Neuronal stem cell (in vitro differentiated cells): ENCODE results near the gene UBE2J2.
A peak's percentile ranks its signal among the peaks of the same experiment; 100 is the strongest.

ENCODE experiments used
- DNase-seq: peaks from one replicate; pipeline ENCODE4 v3.0.0-alpha.2; 2013; ENCODE audit warnings: low spot score
- H2AFZ ChIP-seq: one replicate; pipeline ENCODE4 v1.6.1; 2013; ENCODE audit warnings: mild to moderate bottlenecking, low read length, inconsistent platforms
- H2AK5ac ChIP-seq: 2 replicates; pipeline ENCODE4 v1.6.1; 2013; ENCODE audit warnings: low read depth, mild to moderate bottlenecking, inconsistent platforms, low read length, moderate library complexity, mixed read lengths
- H2BK120ac ChIP-seq: 2 replicates; pipeline ENCODE4 v1.6.1; 2013; ENCODE audit warnings: low read depth, mild to moderate bottlenecking, inconsistent platforms, low read length, moderate library complexity, mixed read lengths
- H2BK12ac ChIP-seq: one replicate; pipeline ENCODE4 v1.6.1; 2013; ENCODE audit warnings: low read length, inconsistent platforms
- H2BK15ac ChIP-seq: 2 replicates; pipeline ENCODE4 v1.6.1; 2013; ENCODE audit warnings: mild to moderate bottlenecking, low read length, inconsistent platforms, mixed read lengths
- H2BK5ac ChIP-seq: one replicate; pipeline ENCODE4 v1.6.1; 2013; ENCODE audit warnings: inconsistent platforms, mild to moderate bottlenecking, low read length, moderate library complexity
- H3K14ac ChIP-seq: one replicate; pipeline ENCODE4 v1.6.1; 2013; ENCODE audit warnings: low read length, inconsistent platforms
- H3K18ac ChIP-seq: 2 replicates; pipeline ENCODE4 v1.6.1; 2013; ENCODE audit warnings: low read length, inconsistent platforms
- H3K23ac ChIP-seq: 2 replicates; pipeline ENCODE4 v1.6.1; 2013; ENCODE audit warnings: low read depth, mild to moderate bottlenecking, mixed read lengths, low read length, inconsistent platforms; ENCODE audit not compliant: poor library complexity
- H3K27ac ChIP-seq: replicated peaks from 3 replicates; pipeline ENCODE4 v1.5.1; 2013; ENCODE audit warnings: low read length, inconsistent platforms
- H3K27me3 ChIP-seq, 3 experiments: 2 replicates each; pipeline ENCODE4 v1.6.1; 2013; ENCODE audit warnings: low read length in 3 of 3, mild to moderate bottlenecking in 2 of 3, inconsistent platforms in 1 of 3, low read depth in 1 of 3, mixed read lengths in 1 of 3, moderate library complexity in 1 of 3; ENCODE audit not compliant: control insufficient read depth in 3 of 3, insufficient read depth in 3 of 3
- H3K36me3 ChIP-seq, 2 donors: replicated peaks in 1 of 2; 2 replicates each; pipeline ENCODE4 v1.6.1; 2013; ENCODE audit warnings: low read length in 2 of 2; ENCODE audit not compliant: control insufficient read depth in 2 of 2, insufficient read depth in 2 of 2
- H3K4ac ChIP-seq: 2 replicates; pipeline ENCODE4 v1.6.1; 2013; ENCODE audit warnings: inconsistent platforms, mild to moderate bottlenecking, low read length, moderate library complexity
- H3K4me1 ChIP-seq, 2 donors: 1 replicate in 1 of 2; 2 replicates in 1 of 2; pipeline ENCODE4 v1.6.1; 2013; ENCODE audit warnings: low read length in 2 of 2, low read depth in 1 of 2; ENCODE audit not compliant: control insufficient read depth in 2 of 2, insufficient read depth in 1 of 2
- H3K4me2 ChIP-seq: one replicate; pipeline ENCODE4 v1.6.1; 2013; ENCODE audit warnings: mild to moderate bottlenecking, low read length, inconsistent platforms; ENCODE audit not compliant: insufficient read depth, poor library complexity, severe bottlenecking
- H3K4me3 ChIP-seq, 2 donors: 2 replicates each; pipeline ENCODE4 v1.5.1; 2013; ENCODE audit warnings: low read length in 2 of 2, mild to moderate bottlenecking in 2 of 2, inconsistent platforms in 1 of 2, moderate library complexity in 1 of 2
- H3K79me1 ChIP-seq: one replicate; pipeline ENCODE4 v1.6.1; 2013; ENCODE audit warnings: low read depth, mild to moderate bottlenecking, inconsistent platforms, low read length, moderate library complexity
- H3K9ac ChIP-seq: one replicate; pipeline ENCODE4 v1.6.1; 2013; ENCODE audit warnings: mild to moderate bottlenecking, low read depth, low read length, inconsistent platforms; ENCODE audit not compliant: poor library complexity
- H3K9me3 ChIP-seq, 2 donors: replicated peaks in 1 of 2; 2 replicates each; pipeline versions ENCODE3 to v1.6.1; 2013; ENCODE audit warnings: low read length in 2 of 2, mild to moderate bottlenecking in 2 of 2, inconsistent platforms in 1 of 2, low read depth in 1 of 2, mixed read lengths in 1 of 2, moderate library complexity in 1 of 2; ENCODE audit not compliant: control insufficient read depth in 2 of 2, insufficient read depth in 1 of 2
- H4K8ac ChIP-seq: one replicate; pipeline ENCODE4 v1.6.1; 2013; ENCODE audit warnings: low read depth, mild to moderate bottlenecking, inconsistent platforms, low read length, moderate library complexity
- H4K91ac ChIP-seq: one replicate; pipeline ENCODE4 v1.6.1; 2013; ENCODE audit warnings: low read length, low read depth, mild to moderate bottlenecking, inconsistent platforms; ENCODE audit not compliant: poor library complexity
- WGBS, 2 donors: extraction: QIAGEN DNeasy Blood & Tissue Kit; methylation state at CpG; one replicate each; pipeline ENCODE4 v1.1.7; 2013; ENCODE audit warnings: missing lambda C conversion rate in 2 of 2, mixed read lengths in 1 of 2; ENCODE audit not compliant: insufficient read length in 2 of 2, insufficient replicate concordance in 1 of 2; ENCODE audit errors: extremely low coverage in 2 of 2; 5-methylcytosine and 5-hydroxymethylcytosine counted together

The UBE2J2 gene

GRCh38 chr1:1285611-1286311 lies 12.1 kb upstream of the UBE2J2 start:
- H2BK15ac ChIP-seq: no peak overlapping the region
- peaks cover 7% of the 10 kb centered on the region for H3K79me1 ChIP-seq
- no peaks in the 10 kb centered on the region for H3K9me3 ChIP-seq
- H3K18ac ChIP-seq: peak overlapping the region; percentile 76
- peak overlapping the region; percentile 47 for H2BK120ac ChIP-seq
- no peak overlapping the region for H4K91ac ChIP-seq
- peak overlapping the region; percentile 43 for H3K23ac ChIP-seq
- no peak overlapping the region for H3K4ac ChIP-seq
- H3K14ac ChIP-seq: peak overlapping the region; percentile 56
- peak overlapping the region; percentile 90 for H2AK5ac ChIP-seq
- peak overlapping the region; percentile 70 for H3K9ac ChIP-seq
- DNase-seq: no peak
- H2BK5ac ChIP-seq: no peak overlapping the region
- H4K8ac ChIP-seq: no peak overlapping the region
- no peak overlapping the region for H3K4me2 ChIP-seq
- no peaks in the 10 kb centered on the region for H3K36me3 ChIP-seq
- no peak overlapping the region for H2AFZ ChIP-seq
- H3K4me3 ChIP-seq: no peak overlapping the region
- peaks cover 0 to 4% of the 10 kb centered on the region in 2 donors for H3K4me1 ChIP-seq
- H3K27me3 ChIP-seq: no peaks in the 10 kb centered on the region
- WGBS, 2 donors: no CpG with 5 or more reads among the region's 37 CpGs
- H2BK12ac ChIP-seq: no peak overlapping the region
- no peak overlapping the region for H3K27ac ChIP-seq

DNA sequence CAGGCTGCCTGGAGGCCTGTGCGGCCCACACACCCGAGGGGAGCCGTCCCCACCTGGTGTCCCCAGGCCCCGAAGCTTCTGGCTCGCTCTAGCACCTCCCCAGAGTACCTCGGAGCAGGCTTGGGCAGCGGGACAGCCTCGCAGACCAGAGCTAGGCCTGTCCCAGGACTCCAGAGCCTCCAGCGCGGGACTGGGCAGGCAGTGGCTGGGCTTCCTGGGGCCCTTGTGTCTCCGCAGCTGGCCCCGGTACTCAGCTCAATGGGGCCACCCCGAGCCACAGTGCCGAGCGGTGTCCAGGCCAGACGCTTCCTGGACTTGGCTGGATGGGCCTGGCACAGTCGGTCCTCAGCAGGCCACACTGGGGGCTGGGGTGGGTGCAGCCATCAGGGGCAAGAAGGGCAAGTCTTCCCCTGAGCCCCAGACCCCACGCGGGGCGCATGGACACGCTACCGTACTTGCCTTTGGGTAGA lies 11.5 kb upstream of the UBE2J2 start:
- Histone ChIP-seq H3K9me3 (no peaks in the 10 kb centered on the region), H3K9ac (peak overlapping the region; percentile 70), H3K27ac (no peak overlapping the region), H3K79me1 (peaks cover 7% of the 10 kb centered on the region), H3K4me1 (peaks cover 0 to 4% of the 10 kb centered on the region in 2 donors), H3K4ac (no peak overlapping the region), H3K4me3 (no peak overlapping the region), H3K18ac (peak overlapping the region; percentile 76), H2BK12ac (no peak overlapping the region), H2AK5ac (peak overlapping the region; percentile 90), H4K91ac (no peak overlapping the region), H4K8ac (no peak overlapping the region), H3K27me3 (no peaks in the 10 kb centered on the region), H3K36me3 (no peaks in the 10 kb centered on the region), H2AFZ (no peak overlapping the region), H2BK5ac (peak overlapping the region; percentile 87), H3K23ac (peak overlapping the region; percentile 25), H3K14ac (no peak overlapping the region), H3K4me2 (no peak overlapping the region), H2BK120ac (no peak overlapping the region), H2BK15ac (peak overlapping the region; percentile 67)
- WGBS, 2 donors: no CpG with 5 or more reads among the region's 22 CpGs
- no peak for DNase-seq

DNA sequence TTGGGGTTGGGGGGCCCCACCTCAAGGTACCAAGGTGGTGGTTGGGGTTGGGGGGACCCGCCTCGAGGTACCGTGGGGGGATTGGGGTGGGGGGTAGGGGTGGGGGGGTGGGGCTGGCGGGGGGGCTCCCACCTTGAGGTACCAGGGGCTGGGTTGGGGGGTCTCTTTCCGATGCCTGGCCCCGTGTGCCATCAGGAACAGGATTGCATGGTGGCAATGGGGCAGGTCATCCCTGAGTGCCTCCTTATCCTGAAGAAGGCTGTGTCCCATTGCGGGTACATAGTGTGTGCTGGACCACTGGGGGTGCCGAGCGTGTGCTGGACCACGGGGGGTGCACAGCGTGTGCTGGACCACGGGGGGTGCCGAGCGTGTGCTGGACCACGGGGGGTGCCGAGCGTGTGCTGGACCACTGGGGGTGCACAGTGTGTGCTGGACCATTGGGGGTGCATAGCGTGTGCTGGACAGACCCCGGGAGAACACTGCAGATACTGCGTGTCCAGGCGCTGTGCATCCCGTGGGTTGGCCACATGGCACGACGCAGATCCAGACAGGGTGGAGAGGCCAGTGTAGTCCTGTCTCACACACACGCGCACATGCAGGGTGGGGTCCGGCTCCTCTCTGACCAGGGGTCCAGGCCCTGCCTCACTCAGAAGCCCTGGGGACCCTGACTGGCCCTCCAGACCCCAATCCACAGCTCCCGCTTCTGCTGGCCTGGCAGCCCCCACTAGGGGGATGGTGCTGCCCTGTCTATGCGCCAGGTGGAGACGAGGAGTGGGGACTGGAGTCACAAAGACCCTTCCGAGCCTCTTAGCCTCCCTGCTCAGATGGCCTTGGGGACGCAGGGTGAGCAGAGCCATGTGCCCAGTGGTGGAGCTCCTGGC lies 10.8 kb upstream of the UBE2J2 start:
- peaks cover 0 to 4% of the 10 kb centered on the region in 2 donors for H3K4me1 ChIP-seq
- H3K4me2 ChIP-seq: no peak overlapping the region
- H3K14ac ChIP-seq: peak overlapping the region; percentile 38
- no peaks in the 10 kb centered on the region for H3K36me3 ChIP-seq
- no CpG with 5 or more reads among the region's 32 CpGs for WGBS, 2 donors
- peak overlapping the region; percentile 87 for H2BK5ac ChIP-seq
- H3K18ac ChIP-seq: peak overlapping the region; percentile 87
- H3K27me3 ChIP-seq: no peaks in the 10 kb centered on the region
- no peak overlapping the region for H2BK120ac ChIP-seq
- peak overlapping the region; percentile 90 for H2AK5ac ChIP-seq
- peak overlapping the region; percentile 58 for H2BK12ac ChIP-seq
- no peak for DNase-seq
- H3K4ac ChIP-seq: no peak overlapping the region
- H4K8ac ChIP-seq: no peak overlapping the region
- peak overlapping the region in 1 of 2 donors; percentile 38 for H3K4me3 ChIP-seq
- no peaks in the 10 kb centered on the region for H3K9me3 ChIP-seq
- H3K9ac ChIP-seq: peak overlapping the region; percentile 3
- H3K27ac ChIP-seq: no peak overlapping the region
- H3K23ac ChIP-seq: peak overlapping the region; percentile 25
- H3K79me1 ChIP-seq: peaks cover 7% of the 10 kb centered on the region
- peak overlapping the region; percentile 67 for H2BK15ac ChIP-seq
- H2AFZ ChIP-seq: no peak overlapping the region
- peak overlapping the region; percentile 85 for H4K91ac ChIP-seq

DNA sequence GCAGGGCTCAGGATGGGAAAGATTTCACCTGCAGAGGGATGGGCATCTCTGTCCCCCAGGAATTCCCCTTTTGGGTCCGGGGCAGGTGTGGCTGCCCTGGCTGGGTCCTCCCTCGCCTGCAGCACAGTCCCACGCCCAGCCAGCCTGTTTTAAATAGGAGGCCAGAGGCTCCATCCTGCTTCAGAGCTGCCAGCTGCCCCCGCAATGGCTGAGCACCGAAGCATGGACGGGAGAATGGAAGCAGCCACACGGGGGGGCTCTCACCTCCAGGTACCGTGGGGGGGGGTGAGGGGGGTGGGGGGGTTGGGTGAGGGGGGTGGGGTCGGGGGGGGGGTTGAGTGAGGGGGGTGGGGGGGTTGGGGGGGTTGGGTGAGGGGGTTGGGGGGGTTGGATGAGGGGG lies 10.2 kb upstream of the UBE2J2 start:
- Histone ChIP-seq H4K8ac (no peak overlapping the region), H3K4ac (no peak overlapping the region), H2BK5ac (peak overlapping the region; percentile 75), H2BK12ac (peak overlapping the region; percentile 22), H3K79me1 (peaks cover 7% of the 10 kb centered on the region), H3K27me3 (no peaks in the 10 kb centered on the region), H3K4me3 (no peak overlapping the region), H3K23ac (no peak overlapping the region), H3K14ac (no peak overlapping the region), H3K9me3 (no peaks in the 10 kb centered on the region), H3K4me2 (no peak overlapping the region), H3K18ac (peak overlapping the region; percentile 80), H2BK15ac (no peak overlapping the region), H2AFZ (no peak overlapping the region), H3K9ac (no peak overlapping the region), H4K91ac (no peak overlapping the region), H3K36me3 (no peaks in the 10 kb centered on the region), H3K27ac (no peak overlapping the region), H3K4me1 (peaks cover 0 to 4% of the 10 kb centered on the region in 2 donors), H2BK120ac (no peak overlapping the region), H2AK5ac (no peak overlapping the region)
- WGBS, 2 donors: no CpG with 5 or more reads among the region's 9 CpGs
- DNase-seq: no peak
